GM23338 (cell line): ENCODE data around the gene OSBPL10.

Experiments used
- CREB1 ChIP-seq: fragments of 250-450 bp; sonication (Bioruptor Pico); IDR thresholded peaks from 2 replicates; pipeline ENCODE4 v1.5.0; 2020; ENCODE audit warnings: low read depth, mild to moderate bottlenecking, moderate library complexity
- EZH2 ChIP-seq: fragments of 200-600 bp; sonication (generic); IDR thresholded peaks from one replicate; pipeline ENCODE4 v1.8.0; 2017; ENCODE audit warnings: antibody characterized with exemption, mild to moderate bottlenecking, low read depth; ENCODE audit not compliant: unreplicated experiment
- EZH2phosphoT487 ChIP-seq: fragments of 200-600 bp; sonication (generic); IDR thresholded peaks from one replicate; pipeline ENCODE4 v1.8.1; 2018; ENCODE audit warnings: antibody characterized with exemption; ENCODE audit not compliant: unreplicated experiment
- JUNB ChIP-seq: IDR thresholded peaks from one replicate; pipeline ENCODE4 v1.6.1; 2016; ENCODE audit warnings: antibody characterized with exemption; ENCODE audit not compliant: unreplicated experiment
- NANOG ChIP-seq: IDR thresholded peaks from 2 replicates; pipeline ENCODE4 v1.6.1; 2016; ENCODE audit warnings: antibody characterized with exemption, borderline replicate concordance
- POLR2AphosphoS5 ChIP-seq: IDR thresholded peaks from 2 replicates; pipeline ENCODE4 v1.6.1; 2016; ENCODE audit warnings: antibody characterized with exemption, low read depth
- REST ChIP-seq: IDR thresholded peaks from one replicate; pipeline ENCODE4 v1.6.1; 2018; ENCODE audit warnings: antibody characterized with exemption; ENCODE audit not compliant: unreplicated experiment
- TF ChIP-seq, protein P1 (sequence below), 2 experiments: fragments of 200-600 bp in 1 of 2; sonication (generic) in 1 of 2; conservative IDR thresholded peaks; 2 replicates each; pipeline versions ENCODE4 v1.5.1 to v1.6.1; 2016 to 2017; ENCODE audit warnings: antibody characterized with exemption in 2 of 2, low read depth in 2 of 2, mild to moderate bottlenecking in 2 of 2, moderate library complexity in 1 of 2

- TF ChIP-seq, protein P1, sequence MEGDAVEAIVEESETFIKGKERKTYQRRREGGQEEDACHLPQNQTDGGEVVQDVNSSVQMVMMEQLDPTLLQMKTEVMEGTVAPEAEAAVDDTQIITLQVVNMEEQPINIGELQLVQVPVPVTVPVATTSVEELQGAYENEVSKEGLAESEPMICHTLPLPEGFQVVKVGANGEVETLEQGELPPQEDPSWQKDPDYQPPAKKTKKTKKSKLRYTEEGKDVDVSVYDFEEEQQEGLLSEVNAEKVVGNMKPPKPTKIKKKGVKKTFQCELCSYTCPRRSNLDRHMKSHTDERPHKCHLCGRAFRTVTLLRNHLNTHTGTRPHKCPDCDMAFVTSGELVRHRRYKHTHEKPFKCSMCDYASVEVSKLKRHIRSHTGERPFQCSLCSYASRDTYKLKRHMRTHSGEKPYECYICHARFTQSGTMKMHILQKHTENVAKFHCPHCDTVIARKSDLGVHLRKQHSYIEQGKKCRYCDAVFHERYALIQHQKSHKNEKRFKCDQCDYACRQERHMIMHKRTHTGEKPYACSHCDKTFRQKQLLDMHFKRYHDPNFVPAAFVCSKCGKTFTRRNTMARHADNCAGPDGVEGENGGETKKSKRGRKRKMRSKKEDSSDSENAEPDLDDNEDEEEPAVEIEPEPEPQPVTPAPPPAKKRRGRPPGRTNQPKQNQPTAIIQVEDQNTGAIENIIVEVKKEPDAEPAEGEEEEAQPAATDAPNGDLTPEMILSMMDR (conservative IDR thresholded peaks at IDR 0.05; ENCODE audit: low read depth in 2 of 2): no peak
- TF ChIP-seq EZH2 (no peak), REST (no peak), CREB1 (CRISPR knock-in tag) (no peak), POLR2AphosphoS5 (no peak), JUNB (no peak), EZH2phosphoT487 (no peak), NANOG (no peak)
Observed at GRCh38 chr3:31738412-31738811, 242.7 kb downstream of the OSBPL10 start.
